ENCODE data around the gene CAV1. TPM values are rescaled to one million over a fixed set of nuclear protein-coding genes. Genes with fewer than 3 reads are reported as not detected.

CAV1 gene
- total and polyA plus RNA-seq, 2 of the 4 experiments (the other 2 are of a cell fraction), result 1,592 to 1,808 TPM

GRCh38 chr7:116573541-116573940 is 48.7 kb downstream of the CAV1 start:
- CTCF ChIA-PET, result no interaction called here
- no peak overlapping the region for H3K9ac ChIP-seq (ENCODE audit: low read depth, low read length)
- peak overlapping the region; percentile 68 for H4K91ac ChIP-seq (ENCODE audit: insufficient read depth, low read depth, low read length)
- 0 out of 2 replicates have a peak overlapping the region, but pooled peaks have one; percentile 53 for H3K23ac ChIP-seq (ENCODE audit: low read depth, low read length)
- H4K20me1 ChIP-seq (ENCODE audit: insufficient read depth, low read length), result no peaks in the 10 kb centered on the region
- peak overlapping the region; percentile 16 to 33; a peak in 3 of 4 replicates for H4K8ac ChIP-seq (ENCODE audit: low read depth in 2 of 2, low read length in 2 of 2)
- H3K14ac ChIP-seq (replicated peaks; ENCODE audit: low read depth, low read length), result peak overlapping the region; percentile 69
- peak overlapping the region; percentile 90 for H3K4ac ChIP-seq (ENCODE audit: low read depth, low read length)
- dilution Hi-C loops (cut with HindIII; ENCODE audit: low sequenced_read_pairs, unreplicated experiment), result no loop called here
- no peaks in the 10 kb centered on the region for H3K36me3 ChIP-seq (ENCODE audit: control insufficient read depth, insufficient read depth, low read length)
- no peaks in the 10 kb centered on the region for H3K27me3 ChIP-seq (ENCODE audit: control insufficient read depth, insufficient read depth, low read length)
- H2BK15ac ChIP-seq (ENCODE audit: low read depth, low read length), result peak overlapping the region; percentile 86; the same call in 2 of the 3 replicates
- in situ Hi-C loops (cut with MboI; ENCODE audit: low sequenced_read_pairs), result no loop called here
- intact Hi-C loops (cut with micrococcal nuclease), result no loop called here
- TF ChIP-seq RFX5 (IDR thresholded peaks at IDR 0.05; ENCODE audit: low read depth, low read length) (no peak), BHLHE40 (IDR thresholded peaks at IDR 0.05; ENCODE audit: low read depth, low read length) (no peak), SMC3 (IDR thresholded peaks at IDR 0.05; ENCODE audit: low read depth, low read length) (no peak), ELK1 (IDR thresholded peaks at IDR 0.05; ENCODE audit: borderline replicate concordance, low read depth, low read length) (no peak), MAZ (IDR thresholded peaks at IDR 0.05; ENCODE audit: borderline replicate concordance, low read depth, low read length) (no peak), CHD1 (IDR thresholded peaks at IDR 0.05; ENCODE audit: low read depth, low read length) (no peak), NFE2L2 (IDR thresholded peaks at IDR 0.05; ENCODE audit: low read depth, low read length) (no peak), MXI1 (IDR thresholded peaks at IDR 0.05; ENCODE audit: borderline replicate concordance, low read depth, low read length) (no peak), RAD21 (IDR thresholded peaks at IDR 0.05; ENCODE audit: low read length) (no peak), CTCF (conservative IDR thresholded peaks at IDR 0.05; ENCODE audit: low read depth, low read length) (no peak), MAFK (IDR thresholded peaks at IDR 0.05; ENCODE audit: low read depth, low read length) (no peak), RCOR1 (IDR thresholded peaks at IDR 0.05; ENCODE audit: insufficient replicate concordance, low read length) (no peak), FOS (IDR thresholded peaks at IDR 0.05; ENCODE audit: low read depth, low read length) (no peak), USF2 (IDR thresholded peaks at IDR 0.05; ENCODE audit: low read depth, low read length) (no peak), CEBPB (IDR thresholded peaks at IDR 0.05; ENCODE audit: low read depth, low read length) (no peak), POLR2A (IDR thresholded peaks at IDR 0.05; ENCODE audit: low read depth, low read length) (no peak)
- H3K4me1 ChIP-seq (ENCODE audit: control insufficient read depth, insufficient read depth, low read length), result peaks cover 26% of the 10 kb centered on the region
- H3K79me1 ChIP-seq (ENCODE audit: low read depth in 1 of 2, low read length in 2 of 2), result peaks cover 4 to 23% of the 10 kb centered on the region in 2 experiments; a peak in 2 of 4 replicates
- peak overlapping the region; percentile 73 for H2BK5ac ChIP-seq (ENCODE audit: low read depth, low read length, poor library complexity, severe bottlenecking)
- peak overlapping the region; percentile 83; the same call in 1 of the 2 replicates for H4K5ac ChIP-seq (ENCODE audit: low read depth, low read length)
- no peak overlapping the region for H3K4me2 ChIP-seq (ENCODE audit: low read depth, low read length)
- no peak overlapping the region for H3K56ac ChIP-seq (ENCODE audit: extremely low read depth, insufficient read depth, low read length)
- no TSS peak for BruUV-seq (replicated peaks)
- no peak overlapping the region for H2AFZ ChIP-seq (replicated peaks; ENCODE audit: low read length, poor library complexity)
- H3K18ac ChIP-seq (ENCODE audit: low read depth, low read length), result peak overlapping the region; percentile 73; the same call in 1 of the 2 replicates
- H2BK120ac ChIP-seq (ENCODE audit: low read depth, low read length), result peak overlapping the region; percentile 85
- no peak for DNase-seq
- H2BK20ac ChIP-seq (ENCODE audit: low read depth, low read length), result peak overlapping the region; percentile 87
- POLR2A ChIA-PET (ENCODE audit: unreplicated experiment), result no interaction called here
- H3K27ac ChIP-seq (ENCODE audit: insufficient read depth, low read length), result peak overlapping the region; percentile 39; the same call in 1 of the 2 replicates
- H3K4me3 ChIP-seq (ENCODE audit: insufficient read depth, low read depth, low read length), result no peak overlapping the region
- peaks cover 16% of the 10 kb centered on the region for H3K9me1 ChIP-seq (ENCODE audit: insufficient read depth, low read length)
- H2AK9ac ChIP-seq (replicated peaks; ENCODE audit: low read depth, low read length, poor library complexity), result no peak overlapping the region
- H3K9me3 ChIP-seq (ENCODE audit: control insufficient read depth, insufficient read depth, low read length), result peaks cover under 1% of the 10 kb centered on the region; the same call in 1 of the 2 replicates
- H2AK5ac ChIP-seq (ENCODE audit: low read depth, low read length), result peak overlapping the region; percentile 94
- no peak for ATAC-seq (ENCODE audit: low read depth)
